Activated naive CD8-positive, alpha-beta T cell treated with anti-CD3 and anti-CD28 coated beads, Interleukin-2, amount 50 U/mL, for 24 hours (primary cell): Measurements from ENCODE around the gene POLR1A.
A peak's percentile ranks its signal among the peaks of the same experiment; 100 is the strongest.

ENCODE experiments used
- ATAC-seq: fragments of 150-1000 bp; cut with Tn5 transposase; one replicate; pipeline ENCODE4 v1.10.0; 2021
- DNase-seq: peaks from one replicate; pipeline ENCODE4 v3.0.0; 2021
- H3K27ac Mint-ChIP-seq: one replicate; pipeline ENCODE4 v1.8.0; 2021; ENCODE audit warnings: mild to moderate bottlenecking, mixed read lengths
- H3K27me3 Mint-ChIP-seq: one replicate; pipeline ENCODE4 v1.8.0; 2021; ENCODE audit warnings: mixed read lengths
- H3K36me3 Mint-ChIP-seq: one replicate; pipeline ENCODE4 v1.8.0; 2021; ENCODE audit warnings: low read depth, mixed read lengths
- H3K4me1 Mint-ChIP-seq: one replicate; pipeline ENCODE4 v1.8.0; 2021; ENCODE audit warnings: mixed read lengths
- H3K4me3 Mint-ChIP-seq: one replicate; pipeline ENCODE4 v1.8.0; 2021; ENCODE audit warnings: mild to moderate bottlenecking, moderate library complexity, mixed read lengths
- H3K9me3 Mint-ChIP-seq: one replicate; pipeline ENCODE4 v1.8.0; 2021; ENCODE audit warnings: mixed read lengths

POLR1A gene

GRCh38 chr2:86062043-86062442 is 43.6 kb downstream of the POLR1A start:
- Mint-ChIP-seq H3K4me3 (no peak overlapping the region), H3K36me3 (peaks cover 70% of the 10 kb centered on the region), H3K9me3 (no peaks in the 10 kb centered on the region), H3K27ac (no peak overlapping the region), H3K27me3 (no peaks in the 10 kb centered on the region), H3K4me1 (peaks cover 5% of the 10 kb centered on the region)
- ATAC-seq (no peak), DNase-seq (no peak)

- peaks cover 47% of the 10 kb centered on the region for H3K36me3 Mint-ChIP-seq
- H3K4me3 Mint-ChIP-seq = no peak overlapping the region
- H3K4me1 Mint-ChIP-seq = no peaks in the 10 kb centered on the region
- ATAC-seq (no peak), DNase-seq (no peak)
- no peak overlapping the region for H3K27ac Mint-ChIP-seq
- H3K27me3 Mint-ChIP-seq = no peaks in the 10 kb centered on the region
- H3K9me3 Mint-ChIP-seq = no peaks in the 10 kb centered on the region
These were observed 48.9 kb downstream of the POLR1A start for GRCh38 chr2:86056590-86057331.

GRCh38 chr2:86055314-86055713 is 50.4 kb downstream of the POLR1A start:
- Mint-ChIP-seq H3K4me1 (no peaks in the 10 kb centered on the region), H3K27ac (no peak overlapping the region), H3K36me3 (peaks cover 41% of the 10 kb centered on the region), H3K4me3 (no peak overlapping the region), H3K27me3 (no peaks in the 10 kb centered on the region), H3K9me3 (no peaks in the 10 kb centered on the region)
- no peak for DNase-seq
- ATAC-seq = no peak

- no peak for ATAC-seq
- H3K36me3 Mint-ChIP-seq = peaks cover 41% of the 10 kb centered on the region
- no peak overlapping the region for H3K4me3 Mint-ChIP-seq
- H3K9me3 Mint-ChIP-seq = no peaks in the 10 kb centered on the region
- H3K27me3 Mint-ChIP-seq = no peaks in the 10 kb centered on the region
- H3K4me1 Mint-ChIP-seq = no peaks in the 10 kb centered on the region
- no peak overlapping the region for H3K27ac Mint-ChIP-seq
- DNase-seq = no peak
These were observed 51.1 kb downstream of the POLR1A start for GRCh38 chr2:86054535-86055082.

- H3K4me3 Mint-ChIP-seq = no peak overlapping the region
- H3K36me3 Mint-ChIP-seq = peaks cover 42% of the 10 kb centered on the region
- no peaks in the 10 kb centered on the region for H3K4me1 Mint-ChIP-seq
- no peak overlapping the region for H3K27ac Mint-ChIP-seq
- ATAC-seq = no peak
- H3K27me3 Mint-ChIP-seq = no peaks in the 10 kb centered on the region
- no peak for DNase-seq
- no peaks in the 10 kb centered on the region for H3K9me3 Mint-ChIP-seq
These were observed 52.5 kb downstream of the POLR1A start for GRCh38 chr2:86053166-86053565.

GRCh38 chr2:86052676-86053075 is 53.0 kb downstream of the POLR1A start:
- no peak overlapping the region for H3K27ac Mint-ChIP-seq
- DNase-seq = no peak
- H3K9me3 Mint-ChIP-seq = no peaks in the 10 kb centered on the region
- H3K4me3 Mint-ChIP-seq = no peak overlapping the region
- no peaks in the 10 kb centered on the region for H3K27me3 Mint-ChIP-seq
- H3K36me3 Mint-ChIP-seq = peaks cover 42% of the 10 kb centered on the region
- peak; percentile 15 for ATAC-seq
- H3K4me1 Mint-ChIP-seq = no peaks in the 10 kb centered on the region

GRCh38 chr2:86052265-86052664 is 53.4 kb downstream of the POLR1A start:
- Mint-ChIP-seq H3K27ac (no peak overlapping the region), H3K36me3 (peaks cover 40% of the 10 kb centered on the region)

GRCh38 chr2:86050301-86050700 is 55.4 kb downstream of the POLR1A start:
- Mint-ChIP-seq H3K27me3 (no peaks in the 10 kb centered on the region), H3K9me3 (no peaks in the 10 kb centered on the region), H3K4me1 (no peaks in the 10 kb centered on the region), H3K4me3 (no peak overlapping the region), H3K27ac (no peak overlapping the region), H3K36me3 (peaks cover 54% of the 10 kb centered on the region)
- no peak for ATAC-seq
- DNase-seq = no peak

More at GRCh38 chr2:86052265-86052664, 53.4 kb downstream of the POLR1A start:
- no peaks in the 10 kb centered on the region for H3K27me3 Mint-ChIP-seq
- ATAC-seq = no peak
- no peaks in the 10 kb centered on the region for H3K9me3 Mint-ChIP-seq
- no peak for DNase-seq
- H3K4me1 Mint-ChIP-seq = no peaks in the 10 kb centered on the region
- H3K4me3 Mint-ChIP-seq = no peak overlapping the region

- no peak overlapping the region for H3K27ac Mint-ChIP-seq
- peaks cover 1% of the 10 kb centered on the region for H3K4me1 Mint-ChIP-seq
- ATAC-seq (no peak), DNase-seq (no peak)
- H3K27me3 Mint-ChIP-seq = no peaks in the 10 kb centered on the region
- H3K4me3 Mint-ChIP-seq = no peak overlapping the region
- H3K9me3 Mint-ChIP-seq = no peaks in the 10 kb centered on the region
- peaks cover 57% of the 10 kb centered on the region for H3K36me3 Mint-ChIP-seq
These were observed 56.2 kb downstream of the POLR1A start for GRCh38 chr2:86049529-86049928.

- DNase-seq = no peak
- H3K4me1 Mint-ChIP-seq = peaks cover 1% of the 10 kb centered on the region
- H3K27ac Mint-ChIP-seq = no peak overlapping the region
- ATAC-seq = no peak
- no peaks in the 10 kb centered on the region for H3K27me3 Mint-ChIP-seq
- H3K9me3 Mint-ChIP-seq = no peaks in the 10 kb centered on the region
- no peak overlapping the region for H3K4me3 Mint-ChIP-seq
- peaks cover 50% of the 10 kb centered on the region for H3K36me3 Mint-ChIP-seq
These were observed 56.8 kb downstream of the POLR1A start for GRCh38 chr2:86048888-86049287.

- ATAC-seq (no peak), DNase-seq (no peak)
- no peaks in the 10 kb centered on the region for H3K27me3 Mint-ChIP-seq
- H3K4me3 Mint-ChIP-seq = no peak overlapping the region
- peaks cover 50% of the 10 kb centered on the region for H3K36me3 Mint-ChIP-seq
- H3K27ac Mint-ChIP-seq = no peak overlapping the region
- no peaks in the 10 kb centered on the region for H3K9me3 Mint-ChIP-seq
- peaks cover 1% of the 10 kb centered on the region for H3K4me1 Mint-ChIP-seq
These were observed 57.3 kb downstream of the POLR1A start for GRCh38 chr2:86048383-86048701.

GRCh38 chr2:86047575-86048382 is 57.9 kb downstream of the POLR1A start:
- ATAC-seq = no peak
- peaks cover 1% of the 10 kb centered on the region for H3K4me1 Mint-ChIP-seq
- no peak overlapping the region for H3K27ac Mint-ChIP-seq
- H3K27me3 Mint-ChIP-seq = no peaks in the 10 kb centered on the region
- H3K36me3 Mint-ChIP-seq = peaks cover 51% of the 10 kb centered on the region
- H3K9me3 Mint-ChIP-seq = no peaks in the 10 kb centered on the region
- no peak overlapping the region for H3K4me3 Mint-ChIP-seq
- DNase-seq = no peak

GRCh38 chr2:86045541-86045940 is 60.1 kb downstream of the POLR1A start:
- H3K4me3 Mint-ChIP-seq = no peak overlapping the region
- ATAC-seq = no peak
- no peaks in the 10 kb centered on the region for H3K9me3 Mint-ChIP-seq
- peaks cover 57% of the 10 kb centered on the region for H3K36me3 Mint-ChIP-seq
- no peak for DNase-seq
- no peaks in the 10 kb centered on the region for H3K27me3 Mint-ChIP-seq
- H3K27ac Mint-ChIP-seq = no peak overlapping the region
- H3K4me1 Mint-ChIP-seq = peaks cover 17% of the 10 kb centered on the region

- ATAC-seq (no peak), DNase-seq (no peak)
- Mint-ChIP-seq H3K27ac (no peak overlapping the region), H3K27me3 (no peaks in the 10 kb centered on the region), H3K4me1 (peaks cover 26% of the 10 kb centered on the region), H3K4me3 (no peak overlapping the region), H3K36me3 (peaks cover 64% of the 10 kb centered on the region), H3K9me3 (no peaks in the 10 kb centered on the region)
These were observed 61.1 kb downstream of the POLR1A start for GRCh38 chr2:86044614-86045013.

- ATAC-seq (no peak), DNase-seq (no peak)
- peaks cover 68% of the 10 kb centered on the region for H3K36me3 Mint-ChIP-seq
- H3K27me3 Mint-ChIP-seq = no peaks in the 10 kb centered on the region
- H3K4me3 Mint-ChIP-seq = no peak overlapping the region
- no peaks in the 10 kb centered on the region for H3K9me3 Mint-ChIP-seq
- no peak overlapping the region for H3K27ac Mint-ChIP-seq
- H3K4me1 Mint-ChIP-seq = peaks cover 32% of the 10 kb centered on the region
These were observed 61.6 kb downstream of the POLR1A start for GRCh38 chr2:86044045-86044444.
